GM23338 (cell line): ENCODE measurements around the gene PARVA. TPM values are rescaled to one million over a fixed set of nuclear protein-coding genes. Genes with fewer than 3 reads are reported as not detected.
A peak's percentile ranks its signal among the peaks of the same experiment; 100 is the strongest.

ENCODE experiments used
- ATAC-seq: fragments of 200-7000 bp; cut with Tn5 transposase; 3 replicates; pipeline ENCODE4 v1.9.1; 2020
- DNase-seq: peaks from one replicate; pipeline ENCODE4 v3.0.0-alpha.2; 2015; ENCODE audit warnings: low spot score
- H2AFZ ChIP-seq: fragments of 200-600 bp; sonication (generic); 2 replicates; pipeline ENCODE4 v1.8.0; 2016; ENCODE audit warnings: antibody characterized with exemption, mild to moderate bottlenecking, moderate library complexity
- H3F3A ChIP-seq: fragments of 200-600 bp; sonication (generic); replicated peaks from 2 replicates; pipeline ENCODE4 v1.8.0; 2017; ENCODE audit warnings: antibody characterized with exemption, mixed run types, low read depth
- H3K27ac ChIP-seq: fragments of 200-600 bp; sonication (generic); 2 replicates; pipeline ENCODE4 v1.6.1; 2016; ENCODE audit warnings: low read depth
- H3K27me3 ChIP-seq: fragments of 200-600 bp; sonication (generic); 2 replicates; pipeline ENCODE4 v1.8.0; 2016; ENCODE audit warnings: mild to moderate bottlenecking, mixed run types, moderate library complexity; ENCODE audit not compliant: insufficient read depth
- H3K36me3 ChIP-seq: fragments of 200-600 bp; sonication (generic); 2 replicates; pipeline ENCODE4 v1.8.0; 2016; ENCODE audit warnings: mild to moderate bottlenecking; ENCODE audit not compliant: insufficient read depth
- H3K4me1 ChIP-seq: fragments of 200-600 bp; sonication (generic); 2 replicates; pipeline ENCODE4 v1.8.0; 2016; ENCODE audit warnings: mild to moderate bottlenecking, moderate library complexity; ENCODE audit not compliant: insufficient read depth
- H3K4me2 ChIP-seq: fragments of 200-600 bp; sonication (generic); 2 replicates; pipeline ENCODE4 v1.7.1; 2017; ENCODE audit warnings: mixed run types
- H3K4me3 ChIP-seq: fragments of 200-600 bp; sonication (generic); 2 replicates; pipeline ENCODE4 v1.6.1; 2016; ENCODE audit warnings: mixed run types
- H3K79me2 ChIP-seq: fragments of 200-600 bp; sonication (generic); replicated peaks from 2 replicates; pipeline ENCODE4 v1.8.0; 2017; ENCODE audit warnings: mild to moderate bottlenecking; ENCODE audit not compliant: insufficient read depth
- H3K9me2 ChIP-seq: fragments of 200-600 bp; sonication (generic); 2 replicates; pipeline ENCODE4 v1.8.0; 2017; ENCODE audit not compliant: insufficient read depth
- H4K20me1 ChIP-seq: fragments of 200-600 bp; sonication (generic); replicated peaks from 2 replicates; pipeline ENCODE4 v1.8.0; 2017; ENCODE audit warnings: mild to moderate bottlenecking; ENCODE audit not compliant: insufficient read depth
- H3K27ac Mint-ChIP-seq: 2 replicates; pipeline ENCODE4 v1.8.0; 2020; ENCODE audit warnings: inconsistent platforms, mild to moderate bottlenecking, moderate library complexity, mixed read lengths
- H3K27me3 Mint-ChIP-seq: 3 replicates; pipeline ENCODE4 v1.8.0; 2022; ENCODE audit warnings: low read depth, mild to moderate bottlenecking, moderate library complexity, mixed read lengths, inconsistent platforms; ENCODE audit not compliant: insufficient read depth, poor library complexity
- H3K36me3 Mint-ChIP-seq: 3 replicates; pipeline ENCODE4 v1.8.0; 2021; ENCODE audit warnings: low read depth, mild to moderate bottlenecking, inconsistent platforms, moderate library complexity, mixed read lengths
- H3K4me1 Mint-ChIP-seq: 3 replicates; pipeline ENCODE4 v1.8.0; 2020; ENCODE audit warnings: mild to moderate bottlenecking, inconsistent platforms, mixed read lengths
- H3K4me3 Mint-ChIP-seq: 3 replicates; pipeline ENCODE4 v1.8.0; 2021; ENCODE audit warnings: moderate library complexity, mild to moderate bottlenecking, inconsistent platforms, mixed read lengths
- H3K9me3 Mint-ChIP-seq: 3 replicates; pipeline ENCODE4 v1.8.0; 2020; ENCODE audit warnings: moderate library complexity, mild to moderate bottlenecking, inconsistent platforms, mixed read lengths
- CREB1 ChIP-seq: fragments of 250-450 bp; sonication (Bioruptor Pico); IDR thresholded peaks from 2 replicates; pipeline ENCODE4 v1.5.0; 2020; ENCODE audit warnings: low read depth, mild to moderate bottlenecking, moderate library complexity
- EZH2 ChIP-seq: fragments of 200-600 bp; sonication (generic); IDR thresholded peaks from one replicate; pipeline ENCODE4 v1.8.0; 2017; ENCODE audit warnings: antibody characterized with exemption, mild to moderate bottlenecking, low read depth; ENCODE audit not compliant: unreplicated experiment
- EZH2phosphoT487 ChIP-seq: fragments of 200-600 bp; sonication (generic); IDR thresholded peaks from one replicate; pipeline ENCODE4 v1.8.1; 2018; ENCODE audit warnings: antibody characterized with exemption; ENCODE audit not compliant: unreplicated experiment
- JUNB ChIP-seq: IDR thresholded peaks from one replicate; pipeline ENCODE4 v1.6.1; 2016; ENCODE audit warnings: antibody characterized with exemption; ENCODE audit not compliant: unreplicated experiment
- NANOG ChIP-seq: IDR thresholded peaks from 2 replicates; pipeline ENCODE4 v1.6.1; 2016; ENCODE audit warnings: antibody characterized with exemption, borderline replicate concordance
- STAT1 ChIP-seq: IDR thresholded peaks from one replicate; pipeline ENCODE4 v1.6.1; 2016; ENCODE audit warnings: antibody characterized with exemption; ENCODE audit not compliant: unreplicated experiment
- ZNF114 ChIP-seq: fragments of 250-450 bp; sonication (Bioruptor Pico); IDR thresholded peaks from 2 replicates; pipeline ENCODE4 v1.5.0; 2020; ENCODE audit warnings: mild to moderate bottlenecking, moderate library complexity
- polyA plus RNA-seq: library from polyadenylated mRNA; unstranded; fragments of >200 nt; fragmentation: Nextera tagmentation; extraction: Ambion mirVana; gene quantifications from 2 replicates; pipeline ENCODE4 v1.2.1, GENCODE V29; 2016
- total RNA-seq: library from RNA; depleted of rRNA; stranded (reverse); fragments of >200 nt; shearing (Covaris generic); gene quantifications from 2 replicates; pipeline ENCODE4 v1.2.3, GENCODE V29; 2014
- TF ChIP-seq, protein P1 (sequence below), 2 experiments: fragments of 200-600 bp in 1 of 2; sonication (generic) in 1 of 2; conservative IDR thresholded peaks; 2 replicates each; pipeline versions ENCODE4 v1.5.1 to v1.6.1; 2016 to 2017; ENCODE audit warnings: antibody characterized with exemption in 2 of 2, low read depth in 2 of 2, mild to moderate bottlenecking in 2 of 2, moderate library complexity in 1 of 2
- TF ChIP-seq, protein P2 (sequence below): IDR thresholded peaks from one replicate; pipeline ENCODE4 v1.6.1; 2018; ENCODE audit warnings: antibody characterized with exemption; ENCODE audit not compliant: unreplicated experiment
- TF ChIP-seq, protein P3 (sequence below): IDR thresholded peaks from 2 replicates; pipeline ENCODE4 v1.6.1; 2016; ENCODE audit warnings: antibody characterized with exemption
- TF ChIP-seq, protein P4 (sequence below): fragments of 250-450 bp; sonication (Bioruptor Pico); IDR thresholded peaks from 2 replicates; pipeline ENCODE4 v1.5.0; 2020; ENCODE audit warnings: mild to moderate bottlenecking, moderate library complexity

Gene PARVA
- total and polyA plus RNA-seq, 2 experiments from 2014 or later = 5.8 to 6.9 TPM

DNA sequence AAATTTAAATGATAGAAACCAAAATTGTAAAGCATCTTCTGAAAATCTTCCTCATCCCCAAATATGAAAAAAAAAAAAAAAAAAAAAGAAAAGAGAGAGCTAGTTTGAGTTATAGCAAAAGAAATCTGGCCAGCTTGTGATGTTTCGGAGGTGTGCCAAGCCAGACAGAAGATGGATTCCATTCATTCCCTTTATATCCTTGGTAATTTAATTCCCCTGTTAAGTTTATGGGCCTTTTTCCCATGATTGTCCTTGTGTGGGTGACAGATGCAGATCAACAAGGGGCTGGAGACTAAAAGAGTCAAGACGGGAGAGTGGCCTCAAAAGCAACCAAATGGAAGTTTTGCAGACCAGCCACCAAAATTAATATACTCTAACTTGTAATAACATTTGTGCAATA is 47.6 kb upstream of the PARVA start (continued):
- TF ChIP-seq, protein P1, sequence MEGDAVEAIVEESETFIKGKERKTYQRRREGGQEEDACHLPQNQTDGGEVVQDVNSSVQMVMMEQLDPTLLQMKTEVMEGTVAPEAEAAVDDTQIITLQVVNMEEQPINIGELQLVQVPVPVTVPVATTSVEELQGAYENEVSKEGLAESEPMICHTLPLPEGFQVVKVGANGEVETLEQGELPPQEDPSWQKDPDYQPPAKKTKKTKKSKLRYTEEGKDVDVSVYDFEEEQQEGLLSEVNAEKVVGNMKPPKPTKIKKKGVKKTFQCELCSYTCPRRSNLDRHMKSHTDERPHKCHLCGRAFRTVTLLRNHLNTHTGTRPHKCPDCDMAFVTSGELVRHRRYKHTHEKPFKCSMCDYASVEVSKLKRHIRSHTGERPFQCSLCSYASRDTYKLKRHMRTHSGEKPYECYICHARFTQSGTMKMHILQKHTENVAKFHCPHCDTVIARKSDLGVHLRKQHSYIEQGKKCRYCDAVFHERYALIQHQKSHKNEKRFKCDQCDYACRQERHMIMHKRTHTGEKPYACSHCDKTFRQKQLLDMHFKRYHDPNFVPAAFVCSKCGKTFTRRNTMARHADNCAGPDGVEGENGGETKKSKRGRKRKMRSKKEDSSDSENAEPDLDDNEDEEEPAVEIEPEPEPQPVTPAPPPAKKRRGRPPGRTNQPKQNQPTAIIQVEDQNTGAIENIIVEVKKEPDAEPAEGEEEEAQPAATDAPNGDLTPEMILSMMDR (conservative IDR thresholded peaks at IDR 0.05; ENCODE audit: low read depth in 2 of 2) = no peak
- TF ChIP-seq, protein P2, sequence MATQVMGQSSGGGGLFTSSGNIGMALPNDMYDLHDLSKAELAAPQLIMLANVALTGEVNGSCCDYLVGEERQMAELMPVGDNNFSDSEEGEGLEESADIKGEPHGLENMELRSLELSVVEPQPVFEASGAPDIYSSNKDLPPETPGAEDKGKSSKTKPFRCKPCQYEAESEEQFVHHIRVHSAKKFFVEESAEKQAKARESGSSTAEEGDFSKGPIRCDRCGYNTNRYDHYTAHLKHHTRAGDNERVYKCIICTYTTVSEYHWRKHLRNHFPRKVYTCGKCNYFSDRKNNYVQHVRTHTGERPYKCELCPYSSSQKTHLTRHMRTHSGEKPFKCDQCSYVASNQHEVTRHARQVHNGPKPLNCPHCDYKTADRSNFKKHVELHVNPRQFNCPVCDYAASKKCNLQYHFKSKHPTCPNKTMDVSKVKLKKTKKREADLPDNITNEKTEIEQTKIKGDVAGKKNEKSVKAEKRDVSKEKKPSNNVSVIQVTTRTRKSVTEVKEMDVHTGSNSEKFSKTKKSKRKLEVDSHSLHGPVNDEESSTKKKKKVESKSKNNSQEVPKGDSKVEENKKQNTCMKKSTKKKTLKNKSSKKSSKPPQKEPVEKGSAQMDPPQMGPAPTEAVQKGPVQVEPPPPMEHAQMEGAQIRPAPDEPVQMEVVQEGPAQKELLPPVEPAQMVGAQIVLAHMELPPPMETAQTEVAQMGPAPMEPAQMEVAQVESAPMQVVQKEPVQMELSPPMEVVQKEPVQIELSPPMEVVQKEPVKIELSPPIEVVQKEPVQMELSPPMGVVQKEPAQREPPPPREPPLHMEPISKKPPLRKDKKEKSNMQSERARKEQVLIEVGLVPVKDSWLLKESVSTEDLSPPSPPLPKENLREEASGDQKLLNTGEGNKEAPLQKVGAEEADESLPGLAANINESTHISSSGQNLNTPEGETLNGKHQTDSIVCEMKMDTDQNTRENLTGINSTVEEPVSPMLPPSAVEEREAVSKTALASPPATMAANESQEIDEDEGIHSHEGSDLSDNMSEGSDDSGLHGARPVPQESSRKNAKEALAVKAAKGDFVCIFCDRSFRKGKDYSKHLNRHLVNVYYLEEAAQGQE = no peak
- TF ChIP-seq ZNF114 (CRISPR knock-in tag) = no peak
- no peak for TF ChIP-seq JUNB
- no peak for TF ChIP-seq CREB1 (CRISPR knock-in tag)
- TF ChIP-seq EZH2phosphoT487 = no peak
- TF ChIP-seq, protein P3, sequence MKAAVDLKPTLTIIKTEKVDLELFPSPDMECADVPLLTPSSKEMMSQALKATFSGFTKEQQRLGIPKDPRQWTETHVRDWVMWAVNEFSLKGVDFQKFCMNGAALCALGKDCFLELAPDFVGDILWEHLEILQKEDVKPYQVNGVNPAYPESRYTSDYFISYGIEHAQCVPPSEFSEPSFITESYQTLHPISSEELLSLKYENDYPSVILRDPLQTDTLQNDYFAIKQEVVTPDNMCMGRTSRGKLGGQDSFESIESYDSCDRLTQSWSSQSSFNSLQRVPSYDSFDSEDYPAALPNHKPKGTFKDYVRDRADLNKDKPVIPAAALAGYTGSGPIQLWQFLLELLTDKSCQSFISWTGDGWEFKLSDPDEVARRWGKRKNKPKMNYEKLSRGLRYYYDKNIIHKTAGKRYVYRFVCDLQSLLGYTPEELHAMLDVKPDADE = no peak
- no peak for TF ChIP-seq NANOG
- TF ChIP-seq STAT1 = no peak

DNA sequence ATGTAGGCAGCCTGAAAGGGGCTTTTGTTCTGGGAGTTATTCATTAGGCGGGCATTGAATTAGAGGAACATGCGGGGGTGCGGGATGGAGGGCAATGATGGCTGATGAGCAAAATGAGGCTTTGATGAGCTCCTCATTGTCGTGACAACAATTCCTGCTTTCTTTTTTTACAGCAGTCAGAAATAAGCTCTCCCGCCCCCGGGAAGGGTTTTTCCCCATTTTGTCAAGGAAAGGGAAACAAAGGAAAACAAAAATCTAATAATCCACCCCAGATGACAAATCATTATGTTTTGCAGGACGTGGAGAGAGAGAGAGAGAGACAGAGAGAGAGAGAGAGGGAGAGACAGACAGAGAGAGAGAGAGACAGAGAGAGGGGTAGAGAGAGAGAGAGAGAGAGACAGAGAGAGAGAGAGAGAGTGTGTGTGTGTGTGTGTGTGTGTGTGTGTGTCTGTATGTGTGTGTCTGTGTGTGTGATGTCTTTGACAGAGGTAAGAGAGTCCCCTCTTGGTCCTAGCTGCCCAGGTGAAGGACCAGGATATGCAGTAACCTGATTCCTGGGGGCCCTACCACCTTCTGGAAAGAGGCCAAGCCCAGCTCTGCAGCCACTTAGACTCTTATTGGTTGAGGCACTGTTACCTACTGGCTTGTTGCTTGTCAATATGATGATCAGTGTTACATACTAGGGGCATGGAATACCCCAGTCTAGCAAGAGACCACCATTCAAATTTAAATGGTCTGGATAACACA is 46.7 kb upstream of the PARVA start:
- peak overlapping the region; percentile 1; the same call in 1 of the 3 replicates for H3K4me3 Mint-ChIP-seq
- H3K27me3 Mint-ChIP-seq = no peaks in the 10 kb centered on the region
- no peaks in the 10 kb centered on the region for H3F3A ChIP-seq
- peak overlapping the region; percentile 54 for H3K4me2 ChIP-seq
- H3K9me3 Mint-ChIP-seq = no peaks in the 10 kb centered on the region
- H2AFZ ChIP-seq = no peak overlapping the region; the same call in 1 of the 2 replicates
- peak; percentile 87 for ATAC-seq
- H3K27ac ChIP-seq = no peak overlapping the region
- H3K36me3 ChIP-seq = no peaks in the 10 kb centered on the region
- H3K79me2 ChIP-seq = no peaks in the 10 kb centered on the region
- peaks cover 18% of the 10 kb centered on the region for H3K4me1 Mint-ChIP-seq
- H3K4me1 ChIP-seq = peaks cover 12% of the 10 kb centered on the region
- no peaks in the 10 kb centered on the region for H3K9me2 ChIP-seq
- H3K27me3 ChIP-seq = no peaks in the 10 kb centered on the region
- H3K27ac Mint-ChIP-seq = no peak overlapping the region
- DNase-seq = peak; percentile 42
- H4K20me1 ChIP-seq = no peaks in the 10 kb centered on the region
- no peaks in the 10 kb centered on the region for H3K36me3 Mint-ChIP-seq
- H3K4me3 ChIP-seq = no peak overlapping the region
- TF ChIP-seq, protein P4, sequence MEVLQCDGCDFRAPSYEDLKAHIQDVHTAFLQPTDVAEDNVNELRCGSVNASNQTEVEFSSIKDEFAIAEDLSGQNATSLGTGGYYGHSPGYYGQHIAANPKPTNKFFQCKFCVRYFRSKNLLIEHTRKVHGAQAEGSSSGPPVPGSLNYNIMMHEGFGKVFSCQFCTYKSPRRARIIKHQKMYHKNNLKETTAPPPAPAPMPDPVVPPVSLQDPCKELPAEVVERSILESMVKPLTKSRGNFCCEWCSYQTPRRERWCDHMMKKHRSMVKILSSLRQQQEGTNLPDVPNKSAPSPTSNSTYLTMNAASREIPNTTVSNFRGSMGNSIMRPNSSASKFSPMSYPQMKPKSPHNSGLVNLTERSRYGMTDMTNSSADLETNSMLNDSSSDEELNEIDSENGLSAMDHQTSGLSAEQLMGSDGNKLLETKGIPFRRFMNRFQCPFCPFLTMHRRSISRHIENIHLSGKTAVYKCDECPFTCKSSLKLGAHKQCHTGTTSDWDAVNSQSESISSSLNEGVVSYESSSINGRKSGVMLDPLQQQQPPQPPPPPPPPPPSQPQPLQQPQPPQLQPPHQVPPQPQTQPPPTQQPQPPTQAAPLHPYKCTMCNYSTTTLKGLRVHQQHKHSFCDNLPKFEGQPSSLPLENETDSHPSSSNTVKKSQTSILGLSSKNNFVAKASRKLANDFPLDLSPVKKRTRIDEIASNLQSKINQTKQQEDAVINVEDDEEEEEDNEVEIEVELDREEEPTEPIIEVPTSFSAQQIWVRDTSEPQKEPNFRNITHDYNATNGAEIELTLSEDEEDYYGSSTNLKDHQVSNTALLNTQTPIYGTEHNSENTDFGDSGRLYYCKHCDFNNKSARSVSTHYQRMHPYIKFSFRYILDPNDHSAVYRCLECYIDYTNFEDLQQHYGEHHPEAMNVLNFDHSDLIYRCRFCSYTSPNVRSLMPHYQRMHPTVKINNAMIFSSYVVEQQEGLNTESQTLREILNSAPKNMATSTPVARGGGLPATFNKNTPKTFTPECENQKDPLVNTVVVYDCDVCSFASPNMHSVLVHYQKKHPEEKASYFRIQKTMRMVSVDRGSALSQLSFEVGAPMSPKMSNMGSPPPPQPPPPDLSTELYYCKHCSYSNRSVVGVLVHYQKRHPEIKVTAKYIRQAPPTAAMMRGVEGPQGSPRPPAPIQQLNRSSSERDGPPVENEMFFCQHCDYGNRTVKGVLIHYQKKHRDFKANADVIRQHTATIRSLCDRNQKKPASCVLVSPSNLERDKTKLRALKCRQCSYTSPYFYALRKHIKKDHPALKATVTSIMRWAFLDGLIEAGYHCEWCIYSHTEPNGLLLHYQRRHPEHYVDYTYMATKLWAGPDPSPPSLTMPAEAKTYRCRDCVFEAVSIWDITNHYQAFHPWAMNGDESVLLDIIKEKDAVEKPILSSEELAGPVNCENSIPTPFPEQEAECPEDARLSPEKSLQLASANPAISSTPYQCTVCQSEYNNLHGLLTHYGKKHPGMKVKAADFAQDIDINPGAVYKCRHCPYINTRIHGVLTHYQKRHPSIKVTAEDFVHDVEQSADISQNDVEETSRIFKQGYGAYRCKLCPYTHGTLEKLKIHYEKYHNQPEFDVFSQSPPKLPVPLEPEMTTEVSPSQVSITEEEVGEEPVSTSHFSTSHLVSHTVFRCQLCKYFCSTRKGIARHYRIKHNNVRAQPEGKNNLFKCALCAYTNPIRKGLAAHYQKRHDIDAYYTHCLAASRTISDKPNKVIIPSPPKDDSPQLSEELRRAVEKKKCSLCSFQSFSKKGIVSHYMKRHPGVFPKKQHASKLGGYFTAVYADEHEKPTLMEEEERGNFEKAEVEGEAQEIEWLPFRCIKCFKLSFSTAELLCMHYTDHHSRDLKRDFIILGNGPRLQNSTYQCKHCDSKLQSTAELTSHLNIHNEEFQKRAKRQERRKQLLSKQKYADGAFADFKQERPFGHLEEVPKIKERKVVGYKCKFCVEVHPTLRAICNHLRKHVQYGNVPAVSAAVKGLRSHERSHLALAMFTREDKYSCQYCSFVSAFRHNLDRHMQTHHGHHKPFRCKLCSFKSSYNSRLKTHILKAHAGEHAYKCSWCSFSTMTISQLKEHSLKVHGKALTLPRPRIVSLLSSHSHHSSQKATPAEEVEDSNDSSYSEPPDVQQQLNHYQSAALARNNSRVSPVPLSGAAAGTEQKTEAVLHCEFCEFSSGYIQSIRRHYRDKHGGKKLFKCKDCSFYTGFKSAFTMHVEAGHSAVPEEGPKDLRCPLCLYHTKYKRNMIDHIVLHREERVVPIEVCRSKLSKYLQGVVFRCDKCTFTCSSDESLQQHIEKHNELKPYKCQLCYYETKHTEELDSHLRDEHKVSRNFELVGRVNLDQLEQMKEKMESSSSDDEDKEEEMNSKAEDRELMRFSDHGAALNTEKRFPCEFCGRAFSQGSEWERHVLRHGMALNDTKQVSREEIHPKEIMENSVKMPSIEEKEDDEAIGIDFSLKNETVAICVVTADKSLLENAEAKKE (CRISPR knock-in tag) = no peak
- TF ChIP-seq EZH2 = no peak
- TF ChIP-seq, protein P3 = no peak
- no peak for TF ChIP-seq EZH2phosphoT487
